Nephron (organoid): ENCODE measurements around the gene HMGN4.
A peak's percentile ranks its signal among the peaks of the same experiment; 100 is the strongest.

Experiments used
- H3K27ac Mint-ChIP-seq, 3 experiments: 2 replicates each; pipeline ENCODE4 v1.8.0; 2020; ENCODE audit warnings: mixed read lengths in 3 of 3, mild to moderate bottlenecking in 2 of 3, moderate library complexity in 1 of 3
- H3K27me3 Mint-ChIP-seq: 2 replicates; pipeline ENCODE4 v1.8.0; 2021; ENCODE audit warnings: low read depth, mild to moderate bottlenecking, moderate library complexity, mixed read lengths
- H3K36me3 Mint-ChIP-seq: 2 replicates; pipeline ENCODE4 v1.8.0; 2020; ENCODE audit warnings: low read depth, mixed read lengths
- H3K4me1 Mint-ChIP-seq: 2 replicates; pipeline ENCODE4 v1.8.0; 2020; ENCODE audit warnings: mixed read lengths
- H3K4me3 Mint-ChIP-seq, 3 experiments: 2 replicates each; pipeline ENCODE4 v1.8.0; 2020; ENCODE audit warnings: mild to moderate bottlenecking in 3 of 3, mixed read lengths in 3 of 3, moderate library complexity in 2 of 3
- H3K9me3 Mint-ChIP-seq: 2 replicates; pipeline ENCODE4 v1.8.0; 2020; ENCODE audit warnings: mixed read lengths
- CTCF ChIP-seq, 3 experiments: fragments of 200-600 bp; sonication (generic); IDR thresholded peaks; one replicate each; pipeline ENCODE4 v1.5.0; 2021; ENCODE audit warnings: antibody characterized with exemption in 3 of 3; ENCODE audit not compliant: unreplicated experiment in 3 of 3

HMGN4 gene

GRCh38 chr6:26495281-26495680 lies 42.9 kb upstream of the HMGN4 start:
- Mint-ChIP-seq H3K27me3 (peaks cover 11% of the 10 kb centered on the region), H3K4me3 (no peak overlapping the region), H3K27ac (no peak overlapping the region)

GRCh38 chr6:26497610-26498009 lies 40.6 kb upstream of the HMGN4 start:
- no peak overlapping the region for H3K4me3 Mint-ChIP-seq
- no peak overlapping the region for H3K27ac Mint-ChIP-seq
- no peaks in the 10 kb centered on the region for H3K9me3 Mint-ChIP-seq
- H3K27me3 Mint-ChIP-seq: peaks cover 34% of the 10 kb centered on the region
- H3K4me1 Mint-ChIP-seq: peaks cover 8% of the 10 kb centered on the region
- no peak for TF ChIP-seq CTCF (IDR thresholded peaks at IDR 0.05; ENCODE audit: unreplicated experiment in 3 of 3)
- H3K36me3 Mint-ChIP-seq: no peaks in the 10 kb centered on the region

More at GRCh38 chr6:26495281-26495680, 42.9 kb upstream of the HMGN4 start:
- TF ChIP-seq CTCF (IDR thresholded peaks at IDR 0.05; ENCODE audit: unreplicated experiment in 3 of 3): no peak
- Mint-ChIP-seq H3K4me1 (no peaks in the 10 kb centered on the region), H3K36me3 (no peaks in the 10 kb centered on the region), H3K9me3 (no peaks in the 10 kb centered on the region)

- Mint-ChIP-seq H3K27me3 (peaks cover 47% of the 10 kb centered on the region), H3K9me3 (no peaks in the 10 kb centered on the region), H3K4me1 (peaks cover 8% of the 10 kb centered on the region)
Measured at GRCh38 chr6:26500102-26500501, 38.1 kb upstream of the HMGN4 start, which contains the start of gene BTN1A1. Gene BTN1A1 (plus strand): TSS chr6:26500303. CDS start chr6:26501287, 984 bp downstream.

DNA sequence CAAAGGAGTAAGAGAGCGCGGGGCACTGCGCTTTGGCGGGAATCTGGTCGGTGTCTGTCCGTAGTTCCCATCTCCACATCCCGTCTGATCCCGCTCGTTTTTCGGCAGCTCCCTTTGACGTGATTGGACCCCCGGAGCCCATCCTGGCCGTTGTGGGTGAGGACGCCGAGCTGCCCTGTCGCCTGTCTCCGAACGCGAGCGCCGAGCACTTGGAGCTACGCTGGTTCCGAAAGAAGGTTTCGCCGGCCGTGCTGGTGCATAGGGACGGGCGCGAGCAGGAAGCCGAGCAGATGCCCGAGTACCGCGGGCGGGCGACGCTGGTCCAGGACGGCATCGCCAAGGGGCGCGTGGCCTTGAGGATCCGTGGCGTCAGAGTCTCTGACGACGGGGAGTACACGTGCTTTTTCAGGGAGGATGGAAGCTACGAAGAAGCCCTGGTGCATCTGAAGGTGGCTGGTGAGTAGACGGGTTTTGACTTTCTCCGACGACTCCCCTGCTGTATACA lies 36.6 kb upstream of the HMGN4 start:
- no peaks in the 10 kb centered on the region for H3K36me3 Mint-ChIP-seq
- H3K27ac Mint-ChIP-seq: no peak overlapping the region
- H3K27me3 Mint-ChIP-seq: peaks cover 58% of the 10 kb centered on the region
- peak overlapping the region; percentile 58 to 71 (median 61) for H3K4me3 Mint-ChIP-seq
- H3K9me3 Mint-ChIP-seq: no peaks in the 10 kb centered on the region
- peaks cover 8% of the 10 kb centered on the region for H3K4me1 Mint-ChIP-seq
- TF ChIP-seq CTCF (IDR thresholded peaks at IDR 0.05; ENCODE audit: unreplicated experiment in 3 of 3): no peak

More at GRCh38 chr6:26500102-26500501, 38.1 kb upstream of the HMGN4 start, which contains the start of gene BTN1A1:
- H3K27ac Mint-ChIP-seq: no peak within 1 kb of the TSS
- peak within 1 kb of the TSS in 2 of 3 experiments; percentile 58 to 71 for H3K4me3 Mint-ChIP-seq
- TF ChIP-seq CTCF (IDR thresholded peaks at IDR 0.05; ENCODE audit: unreplicated experiment in 3 of 3): no peak
- H3K36me3 Mint-ChIP-seq: no peaks in the 10 kb centered on the region

GRCh38 chr6:26502165-26502564 lies 36.0 kb upstream of the HMGN4 start:
- H3K27ac Mint-ChIP-seq: no peak overlapping the region
- no peaks in the 10 kb centered on the region for H3K9me3 Mint-ChIP-seq
- H3K4me3 Mint-ChIP-seq: peak overlapping the region; percentile 58 to 71 (median 61)
- H3K4me1 Mint-ChIP-seq: peaks cover 8% of the 10 kb centered on the region
- H3K27me3 Mint-ChIP-seq: peaks cover 62% of the 10 kb centered on the region
- no peaks in the 10 kb centered on the region for H3K36me3 Mint-ChIP-seq
- no peak for TF ChIP-seq CTCF (IDR thresholded peaks at IDR 0.05; ENCODE audit: unreplicated experiment in 3 of 3)

DNA sequence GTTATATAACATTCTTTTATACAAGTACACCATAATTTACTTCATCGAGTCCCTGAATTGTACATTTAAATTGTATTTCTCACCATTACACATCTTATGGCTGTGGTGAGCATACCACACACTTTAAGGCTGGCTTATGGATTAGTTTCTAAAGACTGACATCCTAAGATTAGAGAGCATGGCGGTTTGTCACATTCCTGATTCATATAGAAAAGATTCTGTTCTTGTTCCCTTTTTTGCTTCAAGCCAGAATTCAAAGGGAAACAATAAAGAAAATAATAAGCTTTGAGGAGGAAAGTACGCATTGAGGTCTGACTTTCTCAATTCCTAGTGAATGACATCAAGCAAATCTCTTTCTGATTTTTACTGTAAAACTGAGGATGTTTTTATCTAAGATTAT lies 35.5 kb upstream of the HMGN4 start:
- H3K36me3 Mint-ChIP-seq: no peaks in the 10 kb centered on the region

More for the DNA sequence above, 35.5 kb upstream of the HMGN4 start:
- no peak overlapping the region for H3K27ac Mint-ChIP-seq
- no peak for TF ChIP-seq CTCF (IDR thresholded peaks at IDR 0.05; ENCODE audit: unreplicated experiment in 3 of 3)
- H3K4me1 Mint-ChIP-seq: peaks cover 8% of the 10 kb centered on the region
- no peaks in the 10 kb centered on the region for H3K9me3 Mint-ChIP-seq
- H3K4me3 Mint-ChIP-seq: no peak overlapping the region
- peaks cover 62% of the 10 kb centered on the region for H3K27me3 Mint-ChIP-seq
